Measurements from ENCODE around the gene CYP24A1.

CYP24A1 gene

DNA sequence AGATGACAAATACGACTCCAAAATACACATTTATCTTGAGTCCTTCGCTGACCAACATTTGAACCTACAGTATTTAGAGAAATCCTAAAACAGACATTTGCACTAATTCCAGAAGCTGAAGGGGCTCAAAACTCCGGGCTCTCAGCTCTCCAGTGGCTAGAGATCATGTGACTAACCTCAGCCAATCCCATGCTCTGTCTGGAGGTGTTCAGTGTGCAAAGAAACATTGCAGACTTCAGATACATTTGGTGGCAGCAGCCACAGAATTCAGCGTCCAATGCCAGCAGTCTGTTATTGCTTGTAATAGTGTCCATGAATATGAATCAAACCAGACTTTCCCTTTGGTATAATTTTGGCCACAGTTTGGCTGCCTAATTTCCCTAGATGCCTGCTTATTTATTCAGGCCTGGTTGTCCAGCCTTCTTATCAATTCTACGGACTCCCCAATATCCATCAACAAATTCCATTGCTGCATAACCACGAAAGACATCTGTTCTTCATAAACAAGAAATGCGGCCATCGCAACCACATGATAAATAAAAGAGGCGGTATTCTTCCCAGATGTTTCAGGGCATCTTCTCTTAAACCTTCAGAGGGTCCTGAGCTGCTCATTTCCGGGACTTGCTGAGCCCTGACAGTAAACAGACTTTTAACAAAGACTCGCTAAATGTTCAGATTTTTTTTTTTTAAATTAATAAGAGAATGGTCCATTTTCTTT lies 14.5 kb upstream of the CYP24A1 start:
- TF ChIP-seq TAF1 (IDR thresholded peaks at IDR 0.05; ENCODE audit: borderline replicate concordance, insufficient read depth, low read length): no peak
- no peak for TF ChIP-seq SIN3A (IDR thresholded peaks at IDR 0.05; ENCODE audit: borderline replicate concordance, insufficient read depth, low read length)
- no peak for TF ChIP-seq FOXP2 (optimal IDR thresholded peaks at IDR 0.05; ENCODE audit: borderline replicate concordance, extremely low read depth, extremely low read length, insufficient read depth)
- TF ChIP-seq REST (IDR thresholded peaks at IDR 0.05; ENCODE audit: insufficient read depth in 1 of 2, low read depth in 2 of 2, low read length in 2 of 2): no peak
- TF ChIP-seq POLR2AphosphoS5 (IDR thresholded peaks at IDR 0.05; ENCODE audit: low read depth, low read length): no peak

DNA sequence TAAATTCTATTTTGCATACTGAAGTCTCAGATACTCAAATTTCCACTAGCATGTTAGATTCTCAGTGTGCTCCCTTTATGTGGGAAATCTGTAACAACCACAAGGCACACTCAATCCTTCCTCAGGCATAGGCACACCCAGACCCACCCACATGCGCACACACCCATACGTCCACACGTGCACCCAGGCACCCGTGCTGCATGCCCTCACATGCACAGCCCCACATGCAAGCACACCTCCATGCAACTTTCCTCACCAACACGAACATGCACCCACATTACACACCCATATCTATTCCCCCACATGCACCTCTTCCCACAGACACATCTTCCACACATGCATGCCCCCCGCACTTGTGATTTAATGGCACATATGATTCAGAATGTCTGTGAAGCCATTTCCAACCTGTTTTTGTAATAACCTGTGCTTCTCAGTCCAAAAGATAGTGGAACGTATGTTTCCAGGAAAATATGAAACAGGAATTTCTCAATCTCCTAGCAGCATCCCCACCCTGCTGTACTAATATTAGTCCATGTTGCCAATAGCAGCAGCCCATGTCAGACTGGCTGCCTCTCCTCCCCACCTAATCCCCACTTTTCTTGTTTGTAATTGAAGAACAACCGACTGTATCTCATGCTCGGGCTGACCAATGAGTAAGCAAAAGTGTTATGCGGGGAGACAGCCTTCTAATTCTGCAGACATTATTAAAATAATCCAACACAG lies 11.3 kb upstream of the CYP24A1 start:
- TF ChIP-seq FOXP2 (optimal IDR thresholded peaks at IDR 0.05; ENCODE audit: borderline replicate concordance, extremely low read depth, extremely low read length, insufficient read depth) (no peak), REST (IDR thresholded peaks at IDR 0.05; ENCODE audit: insufficient read depth in 1 of 2, low read depth in 2 of 2, low read length in 2 of 2) (no peak), SIN3A (IDR thresholded peaks at IDR 0.05; ENCODE audit: borderline replicate concordance, insufficient read depth, low read length) (no peak), POLR2AphosphoS5 (IDR thresholded peaks at IDR 0.05; ENCODE audit: low read depth, low read length) (no peak)

DNA sequence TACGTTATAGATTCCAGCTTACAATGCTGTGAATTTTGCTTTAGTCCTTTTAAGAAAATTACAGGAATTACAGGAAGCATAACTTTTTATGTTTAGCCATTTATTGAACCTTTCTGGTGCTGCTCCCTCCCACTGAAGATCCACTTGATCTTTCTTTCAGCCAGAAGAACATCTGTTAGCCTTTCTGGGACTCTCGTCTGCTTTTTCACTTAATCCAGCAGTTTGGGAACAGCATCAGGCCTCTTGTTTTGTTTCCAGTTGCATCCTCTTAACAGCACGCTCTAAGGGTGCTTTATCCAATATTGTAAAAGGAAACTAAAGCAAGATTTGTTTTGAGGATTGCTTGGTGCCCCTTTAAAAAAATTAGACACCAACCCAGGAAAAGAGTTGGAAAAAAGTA lies 10.3 kb upstream of the CYP24A1 start:
- no peak for TF ChIP-seq SIN3A (IDR thresholded peaks at IDR 0.05; ENCODE audit: borderline replicate concordance, insufficient read depth, low read length)
- TF ChIP-seq REST (IDR thresholded peaks at IDR 0.05; ENCODE audit: insufficient read depth in 1 of 2, low read depth in 2 of 2, low read length in 2 of 2): no peak
- no peak for TF ChIP-seq FOXP2 (optimal IDR thresholded peaks at IDR 0.05; ENCODE audit: borderline replicate concordance, extremely low read depth, extremely low read length, insufficient read depth)
- TF ChIP-seq TAF1 (IDR thresholded peaks at IDR 0.05; ENCODE audit: borderline replicate concordance, insufficient read depth, low read length): no peak
- no peak for TF ChIP-seq POLR2AphosphoS5 (IDR thresholded peaks at IDR 0.05; ENCODE audit: low read depth, low read length)

DNA sequence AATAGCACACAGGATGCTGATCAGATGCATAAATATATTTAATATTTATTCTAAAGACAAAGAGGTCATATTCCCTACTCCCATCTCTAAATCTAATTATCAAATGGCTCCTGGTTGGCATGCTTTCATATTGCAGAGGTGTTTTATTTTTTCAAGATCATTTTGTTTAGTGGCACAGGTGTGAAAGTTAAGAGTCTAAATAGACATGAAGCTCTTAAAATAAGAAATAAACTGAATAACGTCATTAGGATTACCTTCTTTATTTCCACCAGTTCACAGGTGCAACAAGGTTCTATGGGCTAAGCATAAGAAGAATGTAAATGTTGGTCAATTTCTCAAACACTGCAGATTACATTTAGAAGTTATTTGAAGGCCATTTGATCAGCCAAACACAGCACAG lies 7.1 kb upstream of the CYP24A1 start:
- no peak for TF ChIP-seq POLR2AphosphoS5 (IDR thresholded peaks at IDR 0.05; ENCODE audit: low read depth, low read length)
- no peak for TF ChIP-seq SIN3A (IDR thresholded peaks at IDR 0.05; ENCODE audit: borderline replicate concordance, insufficient read depth, low read length)
- no peak for TF ChIP-seq FOXP2 (optimal IDR thresholded peaks at IDR 0.05; ENCODE audit: borderline replicate concordance, extremely low read depth, extremely low read length, insufficient read depth)
- TF ChIP-seq TAF1 (IDR thresholded peaks at IDR 0.05; ENCODE audit: borderline replicate concordance, insufficient read depth, low read length): no peak
- no peak for TF ChIP-seq REST (IDR thresholded peaks at IDR 0.05; ENCODE audit: insufficient read depth in 1 of 2, low read depth in 2 of 2, low read length in 2 of 2)

Measured in PFSK-1 (cell line).